Esophagus muscularis mucosa (tissue), 3 donors: ENCODE measurements around the gene RTF1.

ENCODE experiments used
- POLR2A ChIP-seq: fragments of 450-650 bp; IDR thresholded peaks from one replicate; pipeline ENCODE4 v1.6.1; 2017; ENCODE audit warnings: antibody characterized with exemption, moderate library complexity, mild to moderate bottlenecking, low read depth
- POLR2AphosphoS5 ChIP-seq, 2 donors: sonication (generic); formaldehyde crosslinking; IDR thresholded peaks; one replicate each; pipeline ENCODE4 v1.6.1; 2017; ENCODE audit warnings: antibody characterized with exemption in 2 of 2
- TF ChIP-seq, protein P1 (sequence below), 3 experiments: fragments of 200-600 bp in 2 of 3; fragments of 450-650 bp in 1 of 3; sonication (generic) in 2 of 3; IDR thresholded peaks; one replicate each; pipeline ENCODE4 v1.5.1; 2017 to 2019; ENCODE audit warnings: antibody characterized with exemption in 3 of 3, mild to moderate bottlenecking in 2 of 3, moderate library complexity in 1 of 3

DNA sequence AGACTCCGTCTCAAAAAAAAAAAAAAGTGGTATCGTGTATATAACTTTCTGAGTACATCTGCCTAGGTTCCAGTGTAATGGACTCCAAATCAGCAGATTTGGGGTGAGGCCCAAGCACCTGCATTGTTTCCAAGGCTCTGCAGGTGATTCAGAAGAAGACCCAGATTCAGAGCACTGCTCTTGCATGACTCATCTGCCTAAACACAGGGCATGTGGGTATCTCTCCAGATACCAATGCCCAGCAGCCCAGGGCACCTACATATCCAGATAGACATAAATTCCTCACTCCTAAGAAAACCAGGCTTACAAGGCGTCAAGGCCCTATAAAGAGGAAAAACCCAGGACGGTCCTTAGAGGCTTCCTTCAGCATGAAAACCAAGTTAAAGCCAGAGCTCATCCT, 38.9 kb upstream of the RTF1 start:
- TF ChIP-seq, protein P1, sequence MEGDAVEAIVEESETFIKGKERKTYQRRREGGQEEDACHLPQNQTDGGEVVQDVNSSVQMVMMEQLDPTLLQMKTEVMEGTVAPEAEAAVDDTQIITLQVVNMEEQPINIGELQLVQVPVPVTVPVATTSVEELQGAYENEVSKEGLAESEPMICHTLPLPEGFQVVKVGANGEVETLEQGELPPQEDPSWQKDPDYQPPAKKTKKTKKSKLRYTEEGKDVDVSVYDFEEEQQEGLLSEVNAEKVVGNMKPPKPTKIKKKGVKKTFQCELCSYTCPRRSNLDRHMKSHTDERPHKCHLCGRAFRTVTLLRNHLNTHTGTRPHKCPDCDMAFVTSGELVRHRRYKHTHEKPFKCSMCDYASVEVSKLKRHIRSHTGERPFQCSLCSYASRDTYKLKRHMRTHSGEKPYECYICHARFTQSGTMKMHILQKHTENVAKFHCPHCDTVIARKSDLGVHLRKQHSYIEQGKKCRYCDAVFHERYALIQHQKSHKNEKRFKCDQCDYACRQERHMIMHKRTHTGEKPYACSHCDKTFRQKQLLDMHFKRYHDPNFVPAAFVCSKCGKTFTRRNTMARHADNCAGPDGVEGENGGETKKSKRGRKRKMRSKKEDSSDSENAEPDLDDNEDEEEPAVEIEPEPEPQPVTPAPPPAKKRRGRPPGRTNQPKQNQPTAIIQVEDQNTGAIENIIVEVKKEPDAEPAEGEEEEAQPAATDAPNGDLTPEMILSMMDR (IDR thresholded peaks at IDR 0.05), result no peak
- TF ChIP-seq POLR2A (no peak), POLR2AphosphoS5 (IDR thresholded peaks at IDR 0.05) (no peak)
